ENCODE measurements around the gene MEIOB.
A peak's percentile ranks its signal among the peaks of the same experiment; 100 is the strongest.

MEIOB gene

DNA sequence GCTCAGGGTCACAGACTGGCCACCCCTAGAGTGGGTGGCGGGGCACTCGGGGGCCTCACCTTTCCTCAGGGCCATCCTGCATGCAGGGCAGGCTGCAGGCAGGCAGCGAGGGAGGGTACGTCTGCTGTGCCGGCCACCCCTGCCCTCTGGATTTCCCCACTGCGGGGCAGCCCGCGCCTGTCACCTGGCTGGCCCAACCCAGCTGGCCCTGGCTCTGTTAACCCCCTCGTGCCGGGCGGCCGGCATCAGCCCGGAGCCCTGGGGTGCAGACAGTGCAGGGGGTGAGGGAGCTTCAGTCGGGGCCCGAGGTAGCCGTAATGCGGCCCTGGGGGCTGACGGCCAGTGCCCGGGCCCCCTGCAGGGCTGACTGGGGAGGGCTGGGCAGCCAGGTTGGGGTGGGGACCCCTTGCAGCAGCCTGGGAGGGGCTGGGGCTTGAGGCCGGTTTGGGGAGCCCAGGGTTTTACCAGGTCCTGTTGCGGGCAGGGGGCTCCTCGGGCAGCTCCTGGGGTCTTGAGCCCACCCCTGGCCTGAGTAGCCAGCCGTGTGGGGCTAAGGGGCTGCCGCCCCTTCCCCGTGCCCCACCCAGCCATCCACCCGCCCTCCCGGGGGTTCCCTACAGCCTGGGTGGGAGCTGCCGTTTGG lies 78.3 kb downstream of the MEIOB start, which contains the start of gene IGFALS:
IGFALS (minus strand) TSS at position 128 of the 643 bp plus-strand sequence; CDS start at position 75, 53 bp downstream.
- no peak for DNase-seq
- intact Hi-C loops (cut with DNase I): no loop called here

DNA sequence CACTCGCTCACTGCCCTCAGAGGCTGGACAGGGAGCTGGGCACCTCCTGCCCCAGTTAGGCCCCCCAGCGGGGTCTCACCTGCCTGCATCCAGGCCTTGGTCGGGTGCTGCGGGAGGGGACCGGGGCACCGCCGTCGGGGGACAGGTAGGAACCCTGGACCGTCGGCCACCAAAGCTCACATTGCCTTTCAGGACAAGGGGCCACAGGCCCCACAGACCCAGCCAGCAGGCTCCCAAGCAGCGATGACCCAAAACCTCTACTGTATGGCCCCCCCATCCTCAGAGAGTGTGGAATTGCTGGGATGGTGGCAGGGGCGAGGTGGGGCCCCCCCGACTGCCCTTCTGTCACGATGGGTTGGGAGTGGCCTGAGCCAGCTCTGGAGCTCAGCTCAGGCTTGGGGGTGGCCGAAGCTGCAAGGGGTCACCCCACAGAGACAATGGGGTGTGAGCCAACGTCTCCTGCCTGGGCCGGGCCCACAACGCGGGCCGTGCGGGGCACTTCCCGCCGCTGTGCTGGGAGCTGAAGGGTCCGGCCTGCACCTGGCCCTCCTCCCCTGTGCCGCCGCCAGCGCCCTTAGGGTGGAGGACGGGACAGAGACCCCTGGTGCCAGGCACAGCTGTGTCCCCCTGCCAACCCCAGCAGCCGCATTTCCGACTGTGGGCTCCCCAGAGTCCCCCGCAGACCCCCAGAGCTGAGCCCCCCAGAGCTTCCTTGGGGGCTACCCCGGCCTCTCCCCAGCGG lies 79.0 kb downstream of the MEIOB start:
- DNase-seq: no peak
- intact Hi-C loops (cut with DNase I): no loop called here

DNA sequence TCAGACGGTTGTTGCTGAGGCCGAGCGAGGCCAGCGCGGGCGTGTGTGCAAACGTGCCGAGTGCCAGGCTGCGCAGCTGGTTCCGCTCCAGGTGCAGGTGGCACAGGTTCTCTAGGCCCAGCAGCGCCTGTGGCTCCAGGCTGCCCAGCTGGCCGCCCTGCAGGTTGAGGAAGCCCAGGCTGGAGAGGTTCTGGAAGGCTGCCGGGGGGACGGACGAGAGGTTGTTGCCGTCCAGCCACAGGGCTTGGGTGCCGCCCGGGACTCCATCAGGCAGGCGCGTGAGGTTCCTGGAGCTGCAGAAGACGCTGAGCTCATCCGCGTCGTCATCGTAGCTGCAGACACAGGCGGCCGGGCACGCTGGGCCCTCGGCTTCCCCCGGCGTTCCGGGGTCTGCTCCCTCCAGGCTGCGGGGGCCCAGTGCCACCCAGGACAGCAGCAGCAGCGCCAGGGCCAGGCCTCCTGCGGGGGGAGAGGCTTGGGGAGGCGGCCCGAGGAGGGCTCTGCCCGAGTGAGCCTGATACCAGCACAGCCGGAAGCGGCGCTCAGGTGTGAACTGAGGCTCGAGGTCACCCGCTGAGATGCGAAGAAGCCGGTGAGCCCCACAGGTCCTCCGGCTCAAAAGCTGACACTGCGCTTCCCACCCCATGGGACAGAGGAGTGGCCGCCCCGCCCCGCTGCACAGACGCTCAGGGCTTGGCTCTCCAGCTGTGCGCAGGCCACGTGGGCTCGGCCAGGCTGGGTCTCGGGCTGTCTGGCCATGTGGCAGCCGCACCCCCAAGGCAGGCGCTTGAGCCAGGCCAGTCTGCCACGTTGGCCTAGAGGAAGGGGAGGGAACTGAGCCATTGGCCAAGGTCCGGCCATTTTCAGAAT lies 79.8 kb downstream of the MEIOB start:
- intact Hi-C loops (cut with DNase I): no loop called here
- no peak for DNase-seq

DNA sequence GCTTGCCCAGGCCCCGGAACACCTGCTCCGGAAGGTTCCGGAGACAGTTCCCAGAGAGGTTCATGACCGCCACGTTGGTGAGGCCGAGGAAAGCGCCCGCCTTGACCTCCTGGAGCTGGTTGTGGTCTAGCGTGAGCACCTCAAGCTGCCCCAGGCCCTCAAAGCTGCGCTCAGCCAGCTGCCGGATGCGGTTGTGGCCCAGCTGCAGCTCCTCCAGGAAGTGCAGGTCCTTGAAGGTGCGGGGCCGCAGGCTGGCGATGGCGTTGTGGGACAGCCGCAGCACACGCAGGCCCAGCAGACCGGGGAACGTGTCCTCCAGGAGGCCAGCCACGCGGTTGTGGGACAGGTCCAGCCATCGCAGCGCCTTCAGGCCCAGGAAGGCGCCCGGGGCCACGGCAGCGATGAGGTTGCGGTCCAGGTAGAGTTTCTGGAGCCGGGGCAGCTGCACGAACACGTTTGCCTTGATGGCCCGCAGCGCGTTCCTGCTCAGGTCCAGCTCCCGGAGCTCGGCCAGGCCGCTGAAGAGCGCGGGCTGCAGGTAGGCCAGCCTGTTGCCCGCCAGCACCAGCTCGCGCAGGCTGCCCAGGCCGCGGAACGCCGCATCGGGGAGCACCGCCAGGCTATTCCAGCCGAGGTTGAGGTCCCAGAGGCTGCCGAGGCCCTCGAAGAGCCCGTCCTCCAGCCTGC lies 80.6 kb downstream of the MEIOB start:
- DNase-seq: no peak

GRCh38 chr16:1790611-1791255 lies 81.2 kb downstream of the MEIOB start:
- DNase-seq: no peak
- intact Hi-C loops (cut with DNase I): no loop called here

More for the DNA sequence above, 80.6 kb downstream of the MEIOB start:
- intact Hi-C loops (cut with DNase I): no loop called here

DNA sequence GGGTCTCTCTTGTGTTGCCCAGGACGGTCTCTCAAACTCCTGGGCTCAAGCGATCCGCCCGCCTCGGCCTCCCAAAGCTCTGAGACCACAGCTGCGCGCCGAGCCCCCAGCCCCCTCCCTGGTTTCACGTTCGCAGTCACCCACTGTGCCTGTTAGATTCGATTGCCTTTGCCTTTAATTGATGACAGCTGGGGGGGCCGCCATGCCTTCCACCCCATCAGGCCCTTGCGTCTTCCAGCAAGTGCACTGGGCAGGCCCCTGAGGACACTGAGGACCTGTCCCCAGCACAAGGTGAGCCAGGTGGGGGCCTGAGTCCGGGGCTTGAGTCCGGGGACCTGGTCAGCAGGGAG lies 81.7 kb downstream of the MEIOB start:
- no peak for DNase-seq
- intact Hi-C loops (cut with DNase I): no loop called here

DNA sequence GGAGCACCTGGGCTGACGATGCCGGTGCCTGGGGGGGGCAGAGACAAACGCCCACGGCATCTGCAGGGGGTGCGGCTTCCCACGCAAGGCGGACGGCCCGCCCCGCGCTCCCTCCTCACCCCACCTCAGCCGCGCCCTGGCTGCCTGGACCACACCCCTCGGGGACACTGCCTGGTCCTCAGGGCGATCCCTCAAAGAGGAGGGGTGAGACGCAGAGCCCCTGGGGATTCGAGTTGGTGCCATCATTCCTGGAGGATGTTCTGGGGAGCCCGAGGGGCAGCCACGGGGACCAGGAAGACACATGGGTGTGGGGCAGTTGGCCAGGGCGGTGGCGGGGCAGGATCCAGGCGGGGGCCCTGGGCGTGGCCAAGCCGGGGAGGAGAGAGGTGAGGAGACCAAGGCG lies 82.3 kb downstream of the MEIOB start:
- intact Hi-C loops (cut with DNase I): no loop called here
- DNase-seq: no peak

GRCh38 chr16:1788708-1789100 lies 83.3 kb downstream of the MEIOB start:
- intact Hi-C loops (cut with DNase I): no loop called here
- no peak for DNase-seq

DNA sequence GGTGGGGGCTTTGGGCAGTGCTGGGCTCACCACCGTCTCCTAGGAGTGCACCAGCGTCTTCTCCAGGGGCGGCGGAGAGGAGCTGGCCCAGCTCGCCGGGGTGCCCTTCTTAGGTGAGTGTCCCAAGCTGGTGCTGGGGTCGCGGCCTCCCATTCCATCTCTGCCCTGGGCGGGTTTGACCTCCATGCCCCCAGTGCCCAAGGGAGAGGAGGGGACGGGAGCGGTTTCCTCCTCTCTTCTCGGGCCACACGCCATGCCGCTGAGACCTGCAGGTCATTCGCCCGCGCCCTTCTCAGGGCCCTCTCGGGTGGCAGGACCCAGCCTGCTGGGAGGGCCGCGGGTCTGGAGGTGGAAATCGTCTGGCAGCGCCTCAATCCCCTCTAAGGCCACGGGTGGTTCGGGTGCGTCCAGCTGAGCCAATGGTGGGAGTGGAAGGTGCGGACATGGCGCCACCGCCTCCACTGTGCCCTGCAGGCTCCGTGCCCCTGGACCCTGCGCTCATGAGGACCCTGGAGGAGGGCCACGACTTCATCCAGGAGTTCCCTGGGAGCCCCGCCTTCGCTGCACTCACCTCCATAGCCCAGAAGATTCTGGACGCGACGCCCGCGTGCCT lies 83.8 kb downstream of the MEIOB start:
- DNase-seq: no peak
- intact Hi-C loops (cut with DNase I): no loop called here

DNA sequence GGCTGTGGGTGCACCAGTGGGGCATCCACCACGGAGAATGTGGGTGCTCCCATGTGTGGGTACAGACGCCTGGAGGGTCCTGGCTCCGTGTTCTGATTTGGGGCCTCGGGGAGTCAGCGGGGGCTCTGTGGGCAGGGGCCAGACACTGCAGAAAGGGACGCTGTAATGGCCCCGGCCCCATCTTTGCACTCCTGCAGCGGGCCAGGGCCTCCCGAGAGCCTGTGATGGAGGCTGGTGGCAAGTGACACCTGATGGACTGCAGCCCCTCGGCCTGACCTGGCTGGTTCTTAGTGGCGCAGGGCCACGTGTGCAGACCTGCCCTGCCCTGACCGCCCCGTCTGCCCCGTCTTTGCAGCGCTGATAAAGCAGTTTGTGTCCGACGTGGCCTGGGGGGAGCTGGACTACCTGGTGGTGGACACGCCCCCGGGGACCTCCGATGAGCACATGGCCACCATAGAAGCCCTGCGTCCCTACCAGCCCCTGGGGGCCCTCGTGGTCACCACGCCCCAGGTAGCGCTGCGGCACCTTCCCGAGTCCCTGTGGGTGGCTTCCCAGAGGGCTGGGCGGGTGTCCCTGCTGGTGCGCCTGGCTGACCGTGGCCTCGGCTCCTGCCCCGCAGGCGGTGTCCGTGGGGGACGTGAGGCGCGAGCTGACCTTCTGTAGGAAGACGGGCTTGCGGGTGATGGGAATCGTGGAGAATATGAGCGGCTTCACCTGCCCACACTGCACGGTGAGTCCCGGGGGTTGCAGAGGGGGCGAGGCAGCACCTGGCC lies 84.5 kb downstream of the MEIOB start:
- intact Hi-C loops (cut with DNase I): no loop called here
- DNase-seq: peak in 1 of 42 donors; percentile 6

DNA sequence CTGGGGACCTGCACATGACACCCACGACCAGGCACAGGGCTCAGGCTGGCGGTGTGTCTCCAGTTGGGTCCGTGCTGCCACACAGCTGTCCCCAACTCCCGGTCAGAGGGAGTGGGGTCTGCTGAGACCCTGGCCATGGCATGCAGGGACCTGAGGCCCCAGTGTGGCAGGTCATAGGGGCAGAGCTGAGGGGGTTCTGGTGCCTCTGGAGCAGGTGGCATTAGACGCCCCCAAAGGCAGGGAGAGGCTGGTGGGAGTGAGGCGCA lies 85.0 kb downstream of the MEIOB start:
- DNase-seq: no peak
- intact Hi-C loops (cut with DNase I): no loop called here

GRCh38 chr16:1786242-1787055 lies 85.5 kb downstream of the MEIOB start:
- no peak for DNase-seq
- intact Hi-C loops (cut with DNase I): no loop called here

GRCh38 chr16:1785846-1786170 lies 86.2 kb downstream of the MEIOB start:
- no peak for DNase-seq
- intact Hi-C loops (cut with DNase I): no loop called here

DNA sequence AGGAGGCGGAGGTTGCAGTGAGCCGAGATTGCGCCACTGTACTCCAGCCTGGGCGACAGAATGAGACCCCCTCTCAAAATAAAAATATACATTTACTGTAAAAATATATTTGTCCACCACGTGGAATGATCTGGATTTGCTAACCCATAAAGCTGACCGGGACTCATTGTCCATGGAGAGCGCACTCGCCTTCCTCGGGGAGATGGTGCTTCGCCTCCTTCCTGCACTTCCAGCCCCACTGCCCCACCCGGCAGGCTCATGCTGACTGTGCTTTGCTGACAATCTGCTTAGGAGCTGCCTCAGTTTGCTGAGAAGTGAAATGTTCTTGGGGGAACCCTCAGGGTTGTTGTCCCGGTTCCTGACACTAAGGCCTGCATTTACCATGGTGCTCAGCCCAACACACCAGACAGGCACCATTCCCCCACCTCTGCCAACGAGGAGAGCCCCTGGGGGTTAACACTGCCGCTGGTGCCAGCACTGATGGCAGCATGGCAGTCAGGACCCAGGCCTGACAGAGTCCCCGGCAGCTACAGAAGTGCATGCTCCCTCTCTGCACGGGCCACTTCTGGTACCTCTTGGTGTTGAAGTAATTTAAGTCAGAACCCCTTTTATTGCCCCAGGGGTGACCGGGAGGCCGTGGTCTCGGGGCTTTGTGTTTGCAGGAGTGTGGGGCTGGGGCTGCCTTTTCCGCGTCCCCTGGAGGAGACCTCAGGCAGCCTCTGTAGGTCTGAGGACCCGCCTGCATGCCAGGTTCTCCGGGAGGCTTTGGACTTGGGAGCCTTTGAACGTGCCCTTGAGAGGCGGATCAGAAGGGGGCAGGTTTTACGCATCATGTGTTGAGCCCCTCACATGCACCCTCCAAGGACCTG lies 86.8 kb downstream of the MEIOB start:
- intact Hi-C loops (cut with DNase I): no loop called here
- DNase-seq: no peak
